AG04449 (cell line): ENCODE data around the gene HSPA2.

Experiments used
- CTCF ChIA-PET: fragments of 350-600 bp; formaldehyde crosslinking; extraction: SDS; loops from one replicate; lab custom pipeline; 2021; ENCODE audit warnings: antibody characterized with exemption; lab: Yijun Ruan, JAX
- POLR2A ChIA-PET: fragments of 400-600, 350-600 bp; formaldehyde crosslinking; extraction: SDS; loops from one replicate; lab custom pipeline; 2020; ENCODE audit warnings: antibody characterized with exemption, inconsistent platforms; lab: Yijun Ruan, JAX
- DNase-seq: peaks from one replicate; pipeline ENCODE4 v3.0.0-alpha.2; 2010; ENCODE audit warnings: low read depth, low spot score
- H3K4me3 ChIP-seq: 2 replicates; pipeline ENCODE4 v1.5.1; 2011; ENCODE audit warnings: low read depth, mild to moderate bottlenecking, control low read depth, low read length
- TF ChIP-seq, protein P1 (sequence below): IDR thresholded peaks from one replicate; pipeline ENCODE4 v1.5.1; 2011; ENCODE audit warnings: mild to moderate bottlenecking, moderate library complexity, low read length, control low read depth, inconsistent platforms; ENCODE audit not compliant: insufficient read depth; ENCODE audit errors: missing control alignments

The HSPA2 gene

GRCh38 chr14:64540208-64541202 lies at the start of gene HSPA2:
Gene HSPA2 (plus strand): TSS chr14:64540741. CDS start chr14:64540850, 109 bp downstream.
- ChIA-PET POLR2A (interaction anchor here (0.6 to 2.7 kb wide), 41 partner anchors 10 to 997 kb away, joined by 3 to 33 read pairs (median 4); partner anchors contain the start of genes PLEKHG3, PPP1R36, ZBTB1 and ZBTB25), CTCF (interaction anchor here (0.6 to 5.6 kb wide), 35 partner anchors 8 to 251 kb away, joined by 3 to 78 read pairs (median 4); partner anchors contain the start of genes PPP1R36 and ZBTB1)
- TF ChIP-seq, protein P1, sequence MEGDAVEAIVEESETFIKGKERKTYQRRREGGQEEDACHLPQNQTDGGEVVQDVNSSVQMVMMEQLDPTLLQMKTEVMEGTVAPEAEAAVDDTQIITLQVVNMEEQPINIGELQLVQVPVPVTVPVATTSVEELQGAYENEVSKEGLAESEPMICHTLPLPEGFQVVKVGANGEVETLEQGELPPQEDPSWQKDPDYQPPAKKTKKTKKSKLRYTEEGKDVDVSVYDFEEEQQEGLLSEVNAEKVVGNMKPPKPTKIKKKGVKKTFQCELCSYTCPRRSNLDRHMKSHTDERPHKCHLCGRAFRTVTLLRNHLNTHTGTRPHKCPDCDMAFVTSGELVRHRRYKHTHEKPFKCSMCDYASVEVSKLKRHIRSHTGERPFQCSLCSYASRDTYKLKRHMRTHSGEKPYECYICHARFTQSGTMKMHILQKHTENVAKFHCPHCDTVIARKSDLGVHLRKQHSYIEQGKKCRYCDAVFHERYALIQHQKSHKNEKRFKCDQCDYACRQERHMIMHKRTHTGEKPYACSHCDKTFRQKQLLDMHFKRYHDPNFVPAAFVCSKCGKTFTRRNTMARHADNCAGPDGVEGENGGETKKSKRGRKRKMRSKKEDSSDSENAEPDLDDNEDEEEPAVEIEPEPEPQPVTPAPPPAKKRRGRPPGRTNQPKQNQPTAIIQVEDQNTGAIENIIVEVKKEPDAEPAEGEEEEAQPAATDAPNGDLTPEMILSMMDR = peak; percentile 94
- peak; percentile 98 for DNase-seq
- H3K4me3 ChIP-seq = peak within 1 kb of the TSS; percentile 85

GRCh38 chr14:64491637-64492036 lies 48.9 kb upstream of the HSPA2 start:
- ChIA-PET POLR2A (no interaction called here), CTCF (interaction anchor here (0.6 to 4.9 kb wide), 5 partner anchors 13 to 147 kb away, joined by 3 to 46 read pairs (median 3); no protein-coding TSS in a partner anchor)
- no peak for DNase-seq
- no peak overlapping the region for H3K4me3 ChIP-seq
- TF ChIP-seq, protein P1 = no peak

DNA sequence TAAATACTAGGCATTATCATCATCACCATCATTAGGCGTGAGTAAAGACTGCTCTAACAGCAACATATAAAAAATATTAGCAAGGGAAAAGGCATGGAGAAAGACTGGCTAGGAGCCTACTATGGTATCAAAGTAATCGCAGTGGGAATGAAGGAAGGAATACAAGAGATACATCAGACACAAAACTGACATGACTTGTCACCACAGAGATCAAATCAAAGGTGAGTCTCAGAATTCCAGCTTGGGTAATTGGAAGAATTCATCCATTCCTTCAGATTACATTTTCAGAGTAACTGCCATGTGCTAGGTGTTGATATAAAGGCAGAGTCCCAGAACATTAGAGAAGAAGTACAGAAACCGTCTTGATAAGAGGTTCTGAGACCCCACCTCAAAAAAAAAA lies 47.1 kb upstream of the HSPA2 start:
- CTCF ChIA-PET = interaction anchor here (0.6 to 4.9 kb wide), 3 partner anchors 15 to 157 kb away, joined by 3 to 46 read pairs (median 6); no protein-coding TSS in a partner anchor
- H3K4me3 ChIP-seq = no peak overlapping the region
- TF ChIP-seq, protein P1 = no peak
- DNase-seq = no peak
- POLR2A ChIA-PET = no interaction called here

GRCh38 chr14:64495252-64495651 lies 45.3 kb upstream of the HSPA2 start:
- H3K4me3 ChIP-seq = no peak overlapping the region
- ChIA-PET POLR2A (no interaction called here), CTCF (interaction anchor here (1.1 to 5.5 kb wide), 3 partner anchors 10 to 152 kb away, joined by 3 to 33 read pairs (median 14); no protein-coding TSS in a partner anchor)
- TF ChIP-seq, protein P1 = no peak
- DNase-seq = no peak

- POLR2A ChIA-PET = interaction anchor here (1.3 kb wide), 1 partner anchor 9 kb away, joined by 3 read pairs; no protein-coding TSS in a partner anchor
- CTCF ChIA-PET = interaction anchor here (0.6 to 5.5 kb wide), 5 partner anchors 13 to 153 kb away, joined by 3 to 33 read pairs (median 6); no protein-coding TSS in a partner anchor
- DNase-seq = no peak
- TF ChIP-seq, protein P1 = no peak
- H3K4me3 ChIP-seq = no peak overlapping the region
These were observed 43.8 kb upstream of the HSPA2 start for GRCh38 chr14:64496764-64497163.
